Thyroid gland (tissue), 4 donors: Measurements from ENCODE around the gene RHNO1. TPM values are rescaled to one million over a fixed set of nuclear protein-coding genes. Genes with fewer than 3 reads are reported as not detected.

Source experiments
- DNase-seq, 2 donors: peaks; one replicate each; pipeline ENCODE4 v3.0.0-alpha.2; 2019
- H3K27ac ChIP-seq, 3 donors: fragments of 200-600 bp; sonication (generic); 1 replicate in 2 of 3; 2 replicates in 1 of 3; pipeline ENCODE4 v1.5.1; 2016 to 2019; ENCODE audit warnings: mild to moderate bottlenecking in 1 of 3, moderate library complexity in 1 of 3
- H3K27me3 ChIP-seq: fragments of 200-600 bp; sonication (generic); one replicate; pipeline ENCODE4 v1.5.1; 2019
- H3K36me3 ChIP-seq, 2 donors: fragments of 200-600 bp; sonication (generic); one replicate each; pipeline ENCODE4 v1.5.1; 2016 to 2019
- H3K4me1 ChIP-seq, 2 donors: fragments of 200-600 bp; sonication (generic); one replicate each; pipeline ENCODE4 v1.5.1; 2017 to 2019
- H3K4me3 ChIP-seq, 3 donors: fragments of 200-600 bp; sonication (generic); replicated peaks in 1 of 3; 1 replicate in 2 of 3; 2 replicates in 1 of 3; pipeline ENCODE4 v1.5.1; 2016; ENCODE audit warnings: mild to moderate bottlenecking in 1 of 3
- H3K9me3 ChIP-seq: fragments of 200-600 bp; sonication (generic); one replicate; pipeline ENCODE4 v1.5.1; 2017
- CTCF ChIP-seq, 6 experiments: fragments of 200-600 bp in 3 of 6; fragments of 450-650 bp in 3 of 6; sonication (generic) in 3 of 6; IDR thresholded peaks; one replicate each; pipeline ENCODE4 v1.5.1; 2016 to 2019; ENCODE audit warnings: antibody characterized with exemption in 6 of 6, mild to moderate bottlenecking in 2 of 6, inconsistent platforms in 1 of 6, moderate library complexity in 1 of 6
- POLR2A ChIP-seq, 2 donors: fragments of 450-650 bp; IDR thresholded peaks; one replicate each; pipeline ENCODE4 v1.6.1; 2017; ENCODE audit warnings: antibody characterized with exemption in 2 of 2, mild to moderate bottlenecking in 2 of 2, moderate library complexity in 1 of 2
- WGBS, 2 donors: methylation state at CpG; one replicate each; pipeline ENCODE4 v1.1.5; 2017; 5-methylcytosine and 5-hydroxymethylcytosine counted together
- intact Hi-C: fragments of 100-400 bp; cut with DNase I; formaldehyde crosslinking; loops from one replicate; pipeline ENCODE4 v1.15.1; 2023
- total RNA-seq, 4 donors: library from RNA; depleted of rRNA; stranded (reverse); fragments of >200 nt; gene quantifications; one replicate each; pipeline ENCODE4 v1.2.3, GENCODE V29; 2016

The RHNO1 gene
- total RNA-seq, 4 donors from 2014 or later: 14.3 to 22.2 (median 17.5) TPM

- 87 to 92% methylated on average over 3 of the region's 3 CpGs for WGBS, 2 donors
- Histone ChIP-seq H3K4me1 (peaks cover 4 to 8% of the 10 kb centered on the region in 2 donors), H3K9me3 (no peaks in the 10 kb centered on the region), H3K27me3 (no peaks in the 10 kb centered on the region), H3K27ac (no peak overlapping the region), H3K36me3 (peaks cover 15 to 25% of the 10 kb centered on the region in 2 donors), H3K4me3 (no peak overlapping the region)
- no peak for DNase-seq
- TF ChIP-seq POLR2A (IDR thresholded peaks at IDR 0.05) (no peak), CTCF (IDR thresholded peaks at IDR 0.05) (no peak)
- intact Hi-C loops: no loop called here
Observed at GRCh38 chr12:2937500-2937899, 60.5 kb downstream of the RHNO1 start.

Other genes with a start within 250 kb of the RHNO1 start
- 10 to 100 TPM; 43.5 to 69.9 (median 47.0) TPM for gene FKBP4, start 82.3 kb upstream of the RHNO1 start, total RNA-seq
- 10 to 100 TPM; 40.6 to 87.9 (median 64.7) TPM for gene ITFG2, start 64.6 kb upstream of the RHNO1 start, total RNA-seq
- 1 to 10 TPM in 3 of 4 donors, under 1 TPM in 1; 0.88 to 2.1 (median 1.2) TPM for gene NRIP2, start 42.2 kb upstream of the RHNO1 start, total RNA-seq
- not detected for gene TEX52, start 20.2 kb upstream of the RHNO1 start, total RNA-seq
- under 1 TPM in 3 of 4 donors, not detected in 1; 0.54 to 0.67 (median 0.58) TPM for gene FOXM1, start within 50 bp of the RHNO1 start, total RNA-seq
- 10 to 100 TPM; 20.1 to 32.3 (median 22.3) TPM for gene TULP3, start 13.7 kb downstream of the RHNO1 start, total RNA-seq
- 10 to 100 TPM; 28.5 to 50.9 (median 37.0) TPM for gene TEAD4, start 82.2 kb downstream of the RHNO1 start, total RNA-seq
- gene TSPAN9, start 200.2 kb downstream of the RHNO1 start, total RNA-seq: 10 to 100 TPM; 26.9 to 47.5 (median 33.2) TPM